Measurements from ENCODE around the gene NPC1L1. TPM values are rescaled to one million over a fixed set of nuclear protein-coding genes. Genes with fewer than 3 reads are reported as not detected.
A peak's percentile ranks its signal among the peaks of the same experiment; 100 is the strongest.

Gene NPC1L1
- total RNA-seq, 1 experiment from 2014 or later: 0.28 TPM

DNA sequence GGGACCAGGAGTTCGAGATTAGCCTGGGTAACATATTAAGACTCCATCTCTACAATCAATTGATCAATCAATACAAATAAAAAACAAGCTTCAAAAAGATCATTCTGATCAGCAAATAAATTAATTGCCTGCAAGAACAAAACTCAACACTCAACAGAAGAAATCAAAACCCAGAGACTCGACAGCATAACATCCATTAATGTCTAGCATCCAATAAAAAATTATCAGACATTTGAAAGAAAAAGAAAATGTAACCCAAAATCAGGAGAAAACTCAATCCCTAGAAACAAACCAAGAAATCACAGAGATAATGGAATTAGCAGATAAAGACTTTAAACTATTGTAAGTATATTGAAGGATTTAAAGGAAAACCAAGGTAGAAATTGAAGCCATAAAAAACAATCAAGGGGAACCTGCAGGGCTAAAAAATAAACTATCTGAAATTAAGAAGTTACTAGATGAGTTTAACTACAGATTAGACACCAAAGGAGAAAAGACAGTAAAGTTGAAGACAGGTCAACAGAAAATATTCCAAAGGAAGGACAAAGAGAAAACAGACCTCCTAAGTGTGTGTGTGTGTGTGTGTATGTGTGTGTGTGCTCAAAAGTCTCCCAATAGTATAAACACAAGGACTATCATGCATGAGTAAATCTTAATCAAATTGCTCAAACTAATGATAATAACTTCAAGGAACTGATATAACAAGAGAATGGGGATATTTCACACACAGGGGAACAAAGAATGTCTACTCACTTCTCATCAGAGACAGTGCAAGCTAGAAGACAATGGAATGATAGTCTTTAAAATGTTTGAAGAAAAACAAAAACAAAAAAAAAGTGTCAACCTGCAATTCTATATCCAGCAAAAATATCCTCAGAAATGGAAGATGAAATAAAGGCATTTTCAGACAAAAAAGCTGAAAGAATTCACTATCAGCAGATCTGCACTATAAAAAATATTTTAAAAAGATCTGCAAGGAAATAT is 58.3 kb downstream of the NPC1L1 start:
- Histone ChIP-seq H3K79me2 (ENCODE audit: low read depth) (peaks cover 73% of the 10 kb centered on the region), H3F3A (ENCODE audit: insufficient read depth, low read depth) (peaks cover 18% of the 10 kb centered on the region), H3K4me1 (replicated peaks; ENCODE audit: insufficient read depth) (peaks cover 7% of the 10 kb centered on the region), H3K9me2 (ENCODE audit: insufficient read depth) (no peaks in the 10 kb centered on the region), H2AFZ (no peak overlapping the region), H3K4me3 (no peak overlapping the region), H3K36me3 (ENCODE audit: low read depth) (peaks cover 78% of the 10 kb centered on the region), H3K27me3 (ENCODE audit: insufficient read depth, low read depth) (no peaks in the 10 kb centered on the region), H3K9me3 (ENCODE audit: insufficient read depth, low read depth) (no peaks in the 10 kb centered on the region), H4K20me1 (ENCODE audit: insufficient read depth) (peaks cover 31% of the 10 kb centered on the region), H3K4me2 (no peak overlapping the region), H3K27ac (no peak overlapping the region)
- POLR2A ChIA-PET (ENCODE audit: unreplicated experiment): no interaction called here
- no peak for DNase-seq
- intact Hi-C loops (cut with micrococcal nuclease; ENCODE audit: unreplicated experiment): no loop called here
- TF ChIP-seq, protein P1, sequence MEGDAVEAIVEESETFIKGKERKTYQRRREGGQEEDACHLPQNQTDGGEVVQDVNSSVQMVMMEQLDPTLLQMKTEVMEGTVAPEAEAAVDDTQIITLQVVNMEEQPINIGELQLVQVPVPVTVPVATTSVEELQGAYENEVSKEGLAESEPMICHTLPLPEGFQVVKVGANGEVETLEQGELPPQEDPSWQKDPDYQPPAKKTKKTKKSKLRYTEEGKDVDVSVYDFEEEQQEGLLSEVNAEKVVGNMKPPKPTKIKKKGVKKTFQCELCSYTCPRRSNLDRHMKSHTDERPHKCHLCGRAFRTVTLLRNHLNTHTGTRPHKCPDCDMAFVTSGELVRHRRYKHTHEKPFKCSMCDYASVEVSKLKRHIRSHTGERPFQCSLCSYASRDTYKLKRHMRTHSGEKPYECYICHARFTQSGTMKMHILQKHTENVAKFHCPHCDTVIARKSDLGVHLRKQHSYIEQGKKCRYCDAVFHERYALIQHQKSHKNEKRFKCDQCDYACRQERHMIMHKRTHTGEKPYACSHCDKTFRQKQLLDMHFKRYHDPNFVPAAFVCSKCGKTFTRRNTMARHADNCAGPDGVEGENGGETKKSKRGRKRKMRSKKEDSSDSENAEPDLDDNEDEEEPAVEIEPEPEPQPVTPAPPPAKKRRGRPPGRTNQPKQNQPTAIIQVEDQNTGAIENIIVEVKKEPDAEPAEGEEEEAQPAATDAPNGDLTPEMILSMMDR (conservative IDR thresholded peaks at IDR 0.05): no peak
- no peak for TF ChIP-seq EZH2 (IDR thresholded peaks at IDR 0.05; ENCODE audit: low read depth)
- CTCF ChIA-PET: no interaction called here
- BruUV-seq (replicated peaks): no TSS peak

DNA sequence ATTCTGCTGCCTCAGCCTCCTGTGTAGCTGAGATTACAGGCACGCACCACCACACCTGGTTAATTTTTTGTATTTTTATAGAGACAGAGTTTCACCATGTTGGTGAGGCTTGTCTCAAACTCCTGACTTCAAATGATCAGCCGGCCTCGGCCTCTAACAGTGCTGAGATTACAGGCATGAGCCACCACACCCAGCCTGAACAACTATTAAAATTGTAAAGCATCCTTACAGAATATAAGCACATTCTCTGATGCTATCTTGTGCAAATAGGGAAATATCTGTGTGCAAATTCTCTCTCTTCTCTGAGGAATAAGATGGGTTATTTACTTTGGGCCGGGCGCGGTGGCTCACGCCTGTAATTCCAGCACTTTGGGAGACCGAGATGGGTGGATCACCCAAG is 63.2 kb downstream of the NPC1L1 start:
- ChIA-PET CTCF (interaction anchor here (0.6 to 1.2 kb wide), 2 partner anchors 405 to 458 kb away, joined by 6 to 8 read pairs; no protein-coding TSS in a partner anchor), POLR2A (ENCODE audit: unreplicated experiment) (no interaction called here)
- peaks cover 66% of the 10 kb centered on the region for H3K79me2 ChIP-seq (ENCODE audit: low read depth)
- H3K9me2 ChIP-seq (ENCODE audit: insufficient read depth): no peaks in the 10 kb centered on the region
- H3K4me2 ChIP-seq: no peak overlapping the region
- peaks cover 22% of the 10 kb centered on the region for H3K4me1 ChIP-seq (replicated peaks; ENCODE audit: insufficient read depth)
- H3K36me3 ChIP-seq (ENCODE audit: low read depth): peaks cover 76% of the 10 kb centered on the region
- H4K20me1 ChIP-seq (ENCODE audit: insufficient read depth): peaks cover 23% of the 10 kb centered on the region
- H3K4me3 ChIP-seq: no peak overlapping the region
- intact Hi-C loops (cut with micrococcal nuclease; ENCODE audit: unreplicated experiment): loop anchor here (1.0 to 5.0 kb wide), 4 partner anchors 130 to 406 kb away; no protein-coding TSS in a partner anchor
- no peaks in the 10 kb centered on the region for H3K27me3 ChIP-seq (ENCODE audit: insufficient read depth, low read depth)
- DNase-seq: no peak
- TF ChIP-seq, protein P1 (conservative IDR thresholded peaks at IDR 0.05): no peak
- no peak for TF ChIP-seq EZH2 (IDR thresholded peaks at IDR 0.05; ENCODE audit: low read depth)
- no peak overlapping the region for H3K27ac ChIP-seq
- BruUV-seq (replicated peaks): no TSS peak
- peaks cover 31% of the 10 kb centered on the region for H3F3A ChIP-seq (ENCODE audit: insufficient read depth, low read depth)
- H2AFZ ChIP-seq: no peak overlapping the region
- no peaks in the 10 kb centered on the region for H3K9me3 ChIP-seq (ENCODE audit: insufficient read depth, low read depth)

DNA sequence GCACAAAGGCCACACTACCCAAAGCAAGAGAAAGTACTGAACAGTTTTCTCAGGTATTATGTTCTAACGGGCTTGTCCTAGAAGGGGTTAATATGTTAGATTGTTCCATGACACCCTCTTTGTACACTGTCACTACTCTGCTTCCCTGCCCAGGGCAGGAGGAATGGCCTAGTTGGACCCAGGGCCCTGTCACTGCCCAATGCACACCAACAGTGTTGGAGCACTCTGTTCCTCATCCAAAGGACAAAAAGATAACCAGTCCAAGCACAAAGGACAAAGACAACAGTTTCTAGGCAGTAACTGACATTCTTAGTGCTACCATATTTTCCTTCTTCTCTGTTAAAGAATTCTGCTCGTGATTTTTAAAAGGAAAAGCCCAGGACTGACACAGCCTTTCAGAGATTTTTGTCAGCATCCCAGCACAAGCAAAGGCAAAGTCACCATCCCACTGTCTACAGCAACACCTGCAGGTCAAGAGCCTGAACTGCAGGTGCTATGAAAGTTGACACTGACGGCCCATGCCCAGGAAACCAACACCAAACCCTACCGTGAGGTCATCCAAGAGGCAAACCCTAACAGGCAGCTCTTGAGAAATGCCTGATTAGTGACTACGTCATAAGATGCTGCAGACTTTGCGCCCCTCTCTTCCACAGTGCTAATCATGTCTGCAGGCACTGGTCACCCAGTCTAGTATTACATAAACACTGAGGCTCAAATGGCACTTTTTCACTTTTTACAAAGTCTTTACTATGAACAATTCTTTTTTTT is 63.9 kb downstream of the NPC1L1 start:
- ChIA-PET CTCF (interaction anchor here (1.2 kb wide), 1 partner anchor 405 kb away, joined by 6 read pairs; no protein-coding TSS in a partner anchor), POLR2A (ENCODE audit: unreplicated experiment) (no interaction called here)
- TF ChIP-seq, protein P1 (conservative IDR thresholded peaks at IDR 0.05): peak; percentile 99
- no peak for TF ChIP-seq EZH2 (IDR thresholded peaks at IDR 0.05; ENCODE audit: low read depth)
- no peaks in the 10 kb centered on the region for H3K9me2 ChIP-seq (ENCODE audit: insufficient read depth)
- H4K20me1 ChIP-seq (ENCODE audit: insufficient read depth): peaks cover 29% of the 10 kb centered on the region
- H3K9me3 ChIP-seq (ENCODE audit: insufficient read depth, low read depth): no peaks in the 10 kb centered on the region
- no peak overlapping the region for H3K4me2 ChIP-seq
- H3K27ac ChIP-seq: no peak overlapping the region
- BruUV-seq (replicated peaks): no TSS peak
- H3K4me1 ChIP-seq (replicated peaks; ENCODE audit: insufficient read depth): peaks cover 29% of the 10 kb centered on the region
- H2AFZ ChIP-seq: no peak overlapping the region
- peaks cover 31% of the 10 kb centered on the region for H3F3A ChIP-seq (ENCODE audit: insufficient read depth, low read depth)
- peaks cover 66% of the 10 kb centered on the region for H3K79me2 ChIP-seq (ENCODE audit: low read depth)
- no peak overlapping the region for H3K4me3 ChIP-seq
- peaks cover 73% of the 10 kb centered on the region for H3K36me3 ChIP-seq (ENCODE audit: low read depth)
- H3K27me3 ChIP-seq (ENCODE audit: insufficient read depth, low read depth): no peaks in the 10 kb centered on the region
- peak; percentile 79 to 87 for DNase-seq
- intact Hi-C loops (cut with micrococcal nuclease; ENCODE audit: unreplicated experiment): loop anchor here (1.0 to 5.0 kb wide), 4 partner anchors 129 to 405 kb away; no protein-coding TSS in a partner anchor
